ENCODE measurements around the gene RCN2. TPM values are rescaled to one million over a fixed set of nuclear protein-coding genes. Genes with fewer than 3 reads are reported as not detected.
"Not testable (repeated sequence)": the region's sequence is repeated elsewhere in the genome, so short reads cannot be mapped to it uniquely, and the experiment has no call there.

RCN2 gene
- 10 to 100 TPM; 34.0 to 42.6 TPM for total RNA-seq

DNA sequence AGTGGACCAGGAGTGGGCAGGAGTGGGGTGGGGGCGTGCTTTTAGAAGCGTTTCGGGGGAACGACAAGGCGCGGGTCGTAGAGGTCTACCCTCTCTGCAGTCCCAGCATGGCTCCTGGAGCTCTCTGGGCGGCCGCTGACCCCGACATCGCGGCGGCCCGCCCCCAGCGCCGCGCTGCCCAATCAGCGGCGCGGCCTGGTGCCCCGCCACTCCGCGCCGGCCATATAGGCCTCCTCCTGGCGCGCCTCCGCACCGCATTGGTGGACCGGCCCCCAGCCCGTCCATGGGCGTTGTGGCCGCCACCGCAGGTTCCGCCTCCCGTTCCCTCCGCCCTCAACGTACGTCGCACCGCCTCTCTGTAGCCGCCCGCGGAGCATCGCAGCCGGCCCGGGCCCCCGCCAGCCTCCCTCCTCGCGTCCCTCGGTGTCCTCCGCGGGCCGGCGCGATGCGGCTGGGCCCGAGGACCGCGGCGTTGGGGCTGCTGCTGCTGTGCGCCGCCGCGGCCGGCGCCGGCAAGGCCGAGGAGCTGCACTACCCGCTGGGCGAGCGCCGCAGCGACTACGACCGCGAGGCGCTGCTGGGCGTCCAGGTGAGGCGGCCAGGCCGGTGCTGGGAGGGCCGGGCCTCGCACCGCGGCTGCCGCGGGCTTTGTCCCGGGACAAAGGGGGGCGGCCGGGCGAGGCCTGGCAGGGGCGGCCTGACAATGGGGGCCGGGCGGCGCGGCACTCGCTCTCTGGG lies at the start of gene RCN2:
TSS of gene RCN2 (plus strand) at position 353 of the 738 bp plus-strand sequence. CDS start at position 446, 93 bp downstream.
- intact Hi-C loops (cut with DNase I): no loop called here
- no peak for TF ChIP-seq CTCF (IDR thresholded peaks at IDR 0.05)
- no peaks in the 10 kb centered on the region for H3K27me3 ChIP-seq
- H3K9me3 ChIP-seq: no peaks in the 10 kb centered on the region
- no peaks in the 10 kb centered on the region for H3K4me1 ChIP-seq
- peak within 1 kb of the TSS; percentile 84 to 93 for H3K9ac ChIP-seq (ENCODE audit: low read depth in 2 of 2, low read length in 2 of 2)
- H3K36me3 ChIP-seq: no peaks in the 10 kb centered on the region
- peak within 1 kb of the TSS; percentile 73 for H3K27ac ChIP-seq
- peak; percentile 95 for DNase-seq
- H3K4me3 ChIP-seq: peak within 1 kb of the TSS; percentile 72

- no peak overlapping the region for H3K4me3 ChIP-seq
- no peaks in the 10 kb centered on the region for H3K9me3 ChIP-seq
- no peak for DNase-seq
- no peak overlapping the region for H3K9ac ChIP-seq (ENCODE audit: low read depth in 2 of 2, low read length in 2 of 2)
- TF ChIP-seq CTCF (IDR thresholded peaks at IDR 0.05): no peak
- H3K27me3 ChIP-seq: no peaks in the 10 kb centered on the region
- no peak overlapping the region for H3K27ac ChIP-seq
- H3K4me1 ChIP-seq: no peaks in the 10 kb centered on the region
- intact Hi-C loops (cut with DNase I): no loop called here
- no peaks in the 10 kb centered on the region for H3K36me3 ChIP-seq
Observed at GRCh38 chr15:76885212-76885611, 46.3 kb upstream of the RCN2 start.

- H3K36me3 ChIP-seq; H3K9ac ChIP-seq (ENCODE audit: low read depth in 2 of 2, low read length in 2 of 2); intact Hi-C loops (cut with DNase I); H3K4me3 ChIP-seq; H3K9me3 ChIP-seq; H3K4me1 ChIP-seq; H3K27ac ChIP-seq; DNase-seq; H3K27me3 ChIP-seq: not testable (repeated sequence)
Observed at GRCh38 chr15:76887280-76888141, 44.0 kb upstream of the RCN2 start.

GRCh38 chr15:76892836-76893235 lies 38.7 kb upstream of the RCN2 start:
- intact Hi-C loops (cut with DNase I); H3K4me1 ChIP-seq; H3K9me3 ChIP-seq; H3K9ac ChIP-seq (ENCODE audit: low read depth in 2 of 2, low read length in 2 of 2); H3K4me3 ChIP-seq; H3K27ac ChIP-seq; H3K27me3 ChIP-seq; DNase-seq; H3K36me3 ChIP-seq: not testable (repeated sequence)

DNA sequence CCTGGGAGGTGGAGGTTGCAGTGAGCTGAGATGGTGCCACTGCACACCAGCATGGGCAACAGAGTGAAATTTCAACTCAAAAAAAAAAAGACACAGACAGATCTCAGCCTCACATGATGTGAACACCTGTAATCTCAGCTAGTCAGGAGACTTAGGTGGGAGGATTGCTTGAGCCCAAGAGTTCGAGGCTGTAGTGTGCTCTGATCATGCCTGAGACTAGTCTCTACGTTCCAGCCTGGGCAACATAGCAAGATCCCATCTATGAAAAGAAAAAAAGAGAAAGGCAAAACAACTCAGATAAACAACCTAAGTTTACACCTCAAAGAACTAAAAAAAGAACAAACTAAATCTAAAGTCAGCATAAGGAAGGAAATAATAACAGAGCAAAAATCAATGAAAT lies 37.4 kb upstream of the RCN2 start:
- intact Hi-C loops (cut with DNase I): no loop called here
- Histone ChIP-seq H3K4me1 (no peaks in the 10 kb centered on the region), H3K36me3 (no peaks in the 10 kb centered on the region), H3K27me3 (no peaks in the 10 kb centered on the region), H3K27ac (no peak overlapping the region), H3K9me3 (no peaks in the 10 kb centered on the region), H3K9ac (ENCODE audit: low read depth in 2 of 2, low read length in 2 of 2) (no peak overlapping the region), H3K4me3 (no peak overlapping the region)
- no peak for DNase-seq
- TF ChIP-seq CTCF (IDR thresholded peaks at IDR 0.05): no peak

DNA sequence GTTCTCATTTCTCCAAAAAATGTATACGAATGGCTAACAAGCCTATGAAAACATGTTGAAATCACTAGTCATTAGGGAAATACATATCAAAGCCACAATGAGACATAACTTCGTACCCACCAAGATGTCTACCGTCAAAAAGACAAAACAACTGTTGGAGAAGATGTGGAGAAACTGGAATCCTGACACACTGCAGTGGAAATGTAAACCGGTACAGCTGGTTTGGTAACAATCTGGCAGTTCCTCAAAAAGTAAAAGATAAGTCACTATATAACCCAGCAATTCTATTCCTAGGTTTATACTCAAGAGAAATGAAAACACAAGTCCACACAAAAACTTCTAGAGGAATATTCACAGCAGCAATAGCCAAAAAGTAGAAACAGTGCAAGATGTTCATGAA lies 33.4 kb upstream of the RCN2 start:
- Histone ChIP-seq H3K27ac (no peak overlapping the region), H3K27me3 (no peaks in the 10 kb centered on the region)
- intact Hi-C loops (cut with DNase I): no loop called here

DNA sequence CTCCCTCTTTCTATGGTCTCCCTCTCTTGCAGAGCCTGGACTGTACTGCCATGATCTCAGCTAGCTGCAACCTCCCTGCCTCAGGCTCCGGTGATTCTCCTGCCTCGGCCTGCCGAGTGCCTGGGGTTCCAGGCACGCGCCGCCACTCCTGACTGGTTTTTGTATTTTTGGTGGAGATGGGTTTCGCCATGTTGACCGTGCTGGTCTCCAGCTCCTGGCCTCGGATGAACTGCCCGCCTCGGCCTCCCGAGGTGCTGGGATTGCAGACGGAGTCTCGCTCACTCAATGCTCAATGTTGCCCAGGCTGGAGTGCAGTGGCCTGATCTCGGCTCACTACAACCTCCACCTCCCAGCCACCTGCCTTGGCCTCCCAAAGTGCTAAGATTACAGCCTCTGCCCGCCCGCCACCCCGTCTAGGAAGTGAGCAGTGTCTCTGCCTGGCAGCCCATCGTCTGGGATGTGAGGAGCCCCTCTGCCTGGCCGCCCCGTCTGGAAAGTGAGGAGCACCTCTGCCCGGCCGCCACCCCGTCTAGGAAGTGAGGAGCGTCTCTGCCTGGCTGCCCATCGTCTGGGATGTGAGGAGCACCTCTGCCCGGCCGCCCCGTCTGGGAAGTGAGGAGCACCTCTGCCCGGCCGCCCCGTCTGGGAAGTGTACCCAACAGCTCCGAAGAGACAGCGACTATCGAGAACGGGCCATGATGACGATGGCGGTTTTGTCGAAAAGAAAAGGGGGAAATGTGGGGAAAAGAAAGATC lies 32.2 kb upstream of the RCN2 start:
- H3K9ac ChIP-seq (ENCODE audit: low read depth in 2 of 2, low read length in 2 of 2); H3K4me1 ChIP-seq; H3K27ac ChIP-seq; DNase-seq; H3K9me3 ChIP-seq; H3K36me3 ChIP-seq; intact Hi-C loops (cut with DNase I); H3K4me3 ChIP-seq; H3K27me3 ChIP-seq: not testable (repeated sequence)

More for the DNA sequence above, 33.4 kb upstream of the RCN2 start:
- H3K9me3 ChIP-seq: no peaks in the 10 kb centered on the region
- no peaks in the 10 kb centered on the region for H3K36me3 ChIP-seq
- no peaks in the 10 kb centered on the region for H3K4me1 ChIP-seq
- no peak for DNase-seq
- no peak for TF ChIP-seq CTCF (IDR thresholded peaks at IDR 0.05)
- no peak overlapping the region for H3K4me3 ChIP-seq
- H3K9ac ChIP-seq (ENCODE audit: low read depth in 2 of 2, low read length in 2 of 2): no peak overlapping the region

- intact Hi-C loops (cut with DNase I); DNase-seq; H3K9me3 ChIP-seq; H3K4me1 ChIP-seq; H3K27me3 ChIP-seq; H3K36me3 ChIP-seq; H3K9ac ChIP-seq (ENCODE audit: low read depth in 2 of 2, low read length in 2 of 2); H3K4me3 ChIP-seq; H3K27ac ChIP-seq: not testable (repeated sequence)
Observed at GRCh38 chr15:76899931-76900310, 31.6 kb upstream of the RCN2 start.
